GM12891 (cell line): Measurements from ENCODE around the gene CTSK.

ENCODE experiments used
- PAX5 ChIP-seq: IDR thresholded peaks from 2 replicates; pipeline ENCODE4 v1.6.1; 2011; ENCODE audit warnings: low read length, moderate library complexity, mild to moderate bottlenecking; ENCODE audit not compliant: insufficient read depth, severe bottlenecking
- POLR2A ChIP-seq: IDR thresholded peaks from 2 replicates; pipeline ENCODE4 v1.6.1; 2011; ENCODE audit warnings: low read depth, low read length, control low read depth
- POLR2AphosphoS5 ChIP-seq: IDR thresholded peaks from 2 replicates; pipeline ENCODE4 v1.6.1; 2011; ENCODE audit warnings: low read depth, low read length, control low read depth
- POU2F2 ChIP-seq: IDR thresholded peaks from 2 replicates; pipeline ENCODE4 v1.6.1; 2011; ENCODE audit warnings: low read depth, mild to moderate bottlenecking, control low read depth, low read length, moderate library complexity
- SPI1 ChIP-seq: IDR thresholded peaks from 2 replicates; pipeline ENCODE4 v1.6.1; 2011; ENCODE audit warnings: low read depth, low read length, control low read depth
- TAF1 ChIP-seq: IDR thresholded peaks from 2 replicates; pipeline ENCODE4 v1.6.1; 2011; ENCODE audit warnings: low read depth, low read length, control low read depth

- TF ChIP-seq POLR2AphosphoS5 (no peak), POLR2A (no peak), TAF1 (no peak), PAX5 (no peak), SPI1 (no peak), POU2F2 (no peak)
Observed at GRCh38 chr1:150843474-150843873, 35.4 kb upstream of the CTSK start.
